Smooth muscle cell (in vitro differentiated cells): ENCODE measurements around the gene INF2. TPM values are rescaled to one million over a fixed set of nuclear protein-coding genes. Genes with fewer than 3 reads are reported as not detected.

Experiments used
- DNase-seq: peaks from one replicate; lab custom pipeline; 2025; ENCODE audit not compliant: unreplicated experiment; lab: John Stamatoyannopoulos, UW
- H2AFZ ChIP-seq: fragments of 200-600 bp; sonication (generic); 2 replicates; pipeline ENCODE4 v1.6.0; 2016; ENCODE audit warnings: antibody characterized with exemption, low read depth, mild to moderate bottlenecking
- H3F3A ChIP-seq: fragments of 200-600 bp; sonication (generic); 2 replicates; pipeline ENCODE4 v1.6.0; 2017; ENCODE audit warnings: antibody characterized with exemption, low read depth
- H3K27ac ChIP-seq: fragments of 200-600 bp; sonication (generic); 2 replicates; pipeline ENCODE4 v1.5.1; 2016; ENCODE audit warnings: low read depth, mild to moderate bottlenecking
- H3K27me3 ChIP-seq: fragments of 200-600 bp; sonication (generic); 2 replicates; pipeline ENCODE4 v1.6.1; 2016; ENCODE audit warnings: low read depth, mild to moderate bottlenecking
- H3K36me3 ChIP-seq: fragments of 200-600 bp; sonication (generic); 2 replicates; pipeline ENCODE4 v1.5.1; 2016; ENCODE audit warnings: low read depth
- H3K4me1 ChIP-seq: fragments of 200-600 bp; sonication (generic); 2 replicates; pipeline ENCODE4 v1.5.1; 2016; ENCODE audit warnings: low read depth
- H3K4me2 ChIP-seq: fragments of 200-600 bp; sonication (generic); 2 replicates; pipeline ENCODE4 v1.6.0; 2016; ENCODE audit warnings: mild to moderate bottlenecking
- H3K4me3 ChIP-seq: fragments of 200-600 bp; sonication (generic); 2 replicates; pipeline ENCODE4 v1.5.1; 2016; ENCODE audit warnings: mild to moderate bottlenecking
- H3K79me2 ChIP-seq: fragments of 200-600 bp; sonication (generic); 2 replicates; pipeline ENCODE4 v1.6.0; 2016; ENCODE audit warnings: low read depth, mild to moderate bottlenecking
- H3K9ac ChIP-seq: fragments of 200-600 bp; sonication (generic); 2 replicates; pipeline ENCODE4 v1.6.0; 2016; ENCODE audit warnings: low read depth
- H3K9me3 ChIP-seq: fragments of 200-600 bp; sonication (generic); replicated peaks from 2 replicates; pipeline ENCODE4 v1.5.1; 2016; ENCODE audit warnings: low read depth
- H4K20me1 ChIP-seq: fragments of 200-600 bp; sonication (generic); 2 replicates; pipeline ENCODE4 v1.6.0; 2016; ENCODE audit warnings: low read depth
- WGBS: methylation state at CpG from one replicate; pipeline ENCODE4 v1.1.7; 2016; ENCODE audit warnings: low lambda C conversion rate; 5-methylcytosine and 5-hydroxymethylcytosine counted together
- polyA plus RNA-seq: library from polyadenylated mRNA; unstranded; fragments of >200 nt; fragmentation: Nextera tagmentation; extraction: Ambion mirVana; gene quantifications from 2 replicates; pipeline ENCODE4 v1.2.1, GENCODE V29; 2016
- total RNA-seq: library from RNA; depleted of rRNA; stranded (reverse); fragments of >200 nt; gene quantifications from 2 replicates; pipeline ENCODE4 v1.2.3, GENCODE V29; 2014
- TF ChIP-seq, protein P1 (sequence below): fragments of 200-600 bp; sonication (generic); IDR thresholded peaks from 2 replicates; pipeline ENCODE4 v1.5.1; 2017; ENCODE audit warnings: borderline replicate concordance, mild to moderate bottlenecking, antibody characterized with exemption; ENCODE audit not compliant: insufficient read depth, poor library complexity, severe bottlenecking

The INF2 gene
- total and polyA plus RNA-seq, 2 experiments from 2014 or later: 19.9 to 29.8 TPM

DNA sequence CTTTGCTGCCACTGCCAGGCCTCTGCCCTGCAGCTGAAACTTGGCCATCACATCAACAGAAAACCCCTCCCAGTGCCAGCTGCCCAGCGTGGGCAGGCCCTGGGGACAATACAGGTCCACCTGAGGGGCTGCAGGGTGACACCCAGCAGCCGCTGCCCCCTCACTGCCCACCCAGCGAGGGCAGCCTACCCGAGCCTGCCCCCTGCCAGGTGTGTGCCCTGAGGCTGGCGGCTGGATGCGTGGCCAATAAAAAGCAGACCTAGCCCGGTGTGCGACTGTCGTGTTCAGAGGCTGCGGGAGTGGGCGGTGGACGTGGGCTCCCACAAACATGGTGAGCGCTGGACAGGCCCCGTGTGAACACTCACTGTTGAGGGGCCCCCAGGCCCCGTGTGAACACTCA is 29.9 kb downstream of the INF2 start:
- H3K4me1 ChIP-seq: peaks cover under 1% of the 10 kb centered on the region
- H3K9me3 ChIP-seq: no peaks in the 10 kb centered on the region
- no peak overlapping the region for H3K4me3 ChIP-seq
- no peak overlapping the region for H3K4me2 ChIP-seq
- peaks cover 15% of the 10 kb centered on the region for H4K20me1 ChIP-seq
- WGBS: 95% methylated on average over 13 of the region's 15 CpGs
- TF ChIP-seq, protein P1, sequence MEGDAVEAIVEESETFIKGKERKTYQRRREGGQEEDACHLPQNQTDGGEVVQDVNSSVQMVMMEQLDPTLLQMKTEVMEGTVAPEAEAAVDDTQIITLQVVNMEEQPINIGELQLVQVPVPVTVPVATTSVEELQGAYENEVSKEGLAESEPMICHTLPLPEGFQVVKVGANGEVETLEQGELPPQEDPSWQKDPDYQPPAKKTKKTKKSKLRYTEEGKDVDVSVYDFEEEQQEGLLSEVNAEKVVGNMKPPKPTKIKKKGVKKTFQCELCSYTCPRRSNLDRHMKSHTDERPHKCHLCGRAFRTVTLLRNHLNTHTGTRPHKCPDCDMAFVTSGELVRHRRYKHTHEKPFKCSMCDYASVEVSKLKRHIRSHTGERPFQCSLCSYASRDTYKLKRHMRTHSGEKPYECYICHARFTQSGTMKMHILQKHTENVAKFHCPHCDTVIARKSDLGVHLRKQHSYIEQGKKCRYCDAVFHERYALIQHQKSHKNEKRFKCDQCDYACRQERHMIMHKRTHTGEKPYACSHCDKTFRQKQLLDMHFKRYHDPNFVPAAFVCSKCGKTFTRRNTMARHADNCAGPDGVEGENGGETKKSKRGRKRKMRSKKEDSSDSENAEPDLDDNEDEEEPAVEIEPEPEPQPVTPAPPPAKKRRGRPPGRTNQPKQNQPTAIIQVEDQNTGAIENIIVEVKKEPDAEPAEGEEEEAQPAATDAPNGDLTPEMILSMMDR: no peak
- no peaks in the 10 kb centered on the region for H3K36me3 ChIP-seq
- DNase-seq: no peak
- no peak overlapping the region for H3K27ac ChIP-seq
- no peak overlapping the region for H3K9ac ChIP-seq
- H3K79me2 ChIP-seq: no peaks in the 10 kb centered on the region
- no peaks in the 10 kb centered on the region for H3K27me3 ChIP-seq
- no peaks in the 10 kb centered on the region for H3F3A ChIP-seq
- no peak overlapping the region for H2AFZ ChIP-seq

DNA sequence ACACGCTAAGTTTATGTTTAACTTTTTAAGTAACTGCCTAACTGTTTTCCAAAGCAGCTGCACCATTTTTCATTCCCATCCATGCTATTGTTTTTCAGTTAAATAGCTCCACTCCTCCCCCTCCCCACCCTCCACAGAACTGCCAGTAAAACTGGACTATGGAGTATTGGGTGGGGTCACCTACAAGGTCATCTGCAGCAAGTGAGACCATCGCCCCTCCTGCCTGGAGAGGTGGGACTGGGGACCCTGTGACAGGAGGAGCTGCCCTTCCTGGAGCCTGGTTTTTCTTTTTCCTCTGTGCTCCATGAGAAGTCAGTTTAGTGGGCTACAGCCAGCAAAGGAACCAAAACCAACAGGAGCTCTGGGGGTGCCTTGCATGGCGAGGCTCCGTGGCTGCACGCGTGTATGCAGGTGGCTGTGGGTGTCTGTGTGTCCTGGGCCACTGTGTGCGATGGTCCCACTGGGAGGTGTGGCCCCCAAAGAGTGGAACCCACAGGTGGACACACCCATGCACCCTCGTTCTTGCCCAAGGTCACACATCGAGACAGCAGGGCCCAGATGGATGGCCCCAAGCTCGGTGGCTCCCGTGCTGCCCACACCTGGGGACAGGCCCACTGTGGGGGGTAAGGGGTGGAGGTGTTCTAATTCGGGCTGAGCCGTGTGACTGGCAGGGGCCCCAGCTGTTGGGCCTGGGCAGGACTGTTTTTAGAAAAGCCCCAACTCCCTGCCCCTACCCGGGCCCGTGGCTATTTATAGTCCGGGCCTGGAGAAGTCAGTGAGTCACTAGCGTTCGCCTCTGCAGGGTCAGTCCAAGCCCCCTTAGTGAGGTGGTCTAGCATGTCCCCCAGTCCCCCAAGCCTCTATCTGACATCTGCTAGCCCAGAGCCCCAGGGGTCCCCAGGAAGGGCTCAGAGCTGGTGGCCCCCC is 32.4 kb downstream of the INF2 start:
- no peak for DNase-seq
- Histone ChIP-seq H3K27me3 (no peaks in the 10 kb centered on the region), H4K20me1 (peaks cover 15% of the 10 kb centered on the region), H3F3A (no peaks in the 10 kb centered on the region), H3K4me3 (no peak overlapping the region), H3K27ac (no peak overlapping the region), H2AFZ (no peak overlapping the region), H3K9ac (no peak overlapping the region), H3K9me3 (no peaks in the 10 kb centered on the region), H3K4me1 (peaks cover 12% of the 10 kb centered on the region), H3K36me3 (no peaks in the 10 kb centered on the region), H3K4me2 (no peak overlapping the region), H3K79me2 (no peaks in the 10 kb centered on the region)
- TF ChIP-seq, protein P1: no peak
- 79% methylated on average over 17 of the region's 18 CpGs for WGBS

DNA sequence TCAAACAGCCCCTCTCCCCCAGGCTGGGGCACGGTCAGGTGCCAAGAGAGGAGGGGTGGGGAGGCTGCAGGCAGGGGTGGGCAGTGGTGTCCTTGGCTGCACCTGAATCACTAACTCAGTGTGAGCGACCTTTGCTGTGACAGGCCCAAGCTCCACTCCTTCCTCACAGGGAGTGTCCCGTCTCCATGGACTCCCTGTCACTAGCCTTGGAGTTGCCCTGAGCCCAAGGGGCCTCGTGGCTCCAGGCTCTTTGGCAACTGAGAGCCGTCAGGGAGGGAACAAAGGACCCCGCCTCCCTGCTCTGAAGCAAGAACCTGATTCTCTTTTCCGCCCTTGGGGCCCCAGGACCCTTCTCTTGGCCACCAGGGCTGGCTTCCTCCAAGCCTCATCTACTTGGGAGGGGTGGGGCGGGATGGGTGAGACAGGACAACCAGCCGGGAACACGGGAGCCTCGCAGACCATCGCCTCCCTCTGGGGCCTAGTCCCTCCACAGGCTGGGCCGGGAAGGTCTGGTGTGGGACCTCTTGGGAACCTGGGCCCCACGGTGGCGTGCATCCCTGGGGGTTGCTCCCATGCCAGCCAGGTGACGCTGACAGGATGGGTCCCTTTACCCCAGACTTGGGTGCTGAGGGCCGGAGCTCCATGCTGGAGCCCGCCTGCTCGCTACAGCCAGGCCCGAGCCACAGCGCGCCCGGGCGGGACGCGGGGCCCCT is 33.7 kb downstream of the INF2 start:
- no peak overlapping the region for H3K27ac ChIP-seq
- no peaks in the 10 kb centered on the region for H3K27me3 ChIP-seq
- no peaks in the 10 kb centered on the region for H3K79me2 ChIP-seq
- no peaks in the 10 kb centered on the region for H3K36me3 ChIP-seq
- H3K9ac ChIP-seq: no peak overlapping the region
- no peaks in the 10 kb centered on the region for H3K9me3 ChIP-seq
- DNase-seq: no peak
- TF ChIP-seq, protein P1: no peak
- H3K4me1 ChIP-seq: peaks cover 12% of the 10 kb centered on the region
- H3F3A ChIP-seq: no peaks in the 10 kb centered on the region
- H4K20me1 ChIP-seq: peaks cover 15% of the 10 kb centered on the region
- H3K4me3 ChIP-seq: no peak overlapping the region
- WGBS: 56% methylated on average over 25 of the region's 26 CpGs
- no peak overlapping the region for H2AFZ ChIP-seq
- peak overlapping the region; percentile 97 for H3K4me2 ChIP-seq
